T47D (cell line): ENCODE measurements around the gene CD8A.
"Not testable (repeated sequence)": the region's sequence is repeated elsewhere in the genome, so short reads cannot be mapped to it uniquely, and the experiment has no call there.

Experiments
- DNase-seq, 2 experiments: peaks; one replicate each; pipeline versions ENCODE4 v3.0.0 to v3.0.0-alpha.2; 2011 to 2012; ENCODE audit warnings: low read depth in 1 of 2, low spot score in 1 of 2
- JUND ChIP-seq: IDR thresholded peaks from 2 replicates; pipeline ENCODE4 v1.6.1; 2012; ENCODE audit warnings: low read depth
- in situ Hi-C: cut with HindIII; loops from 2 replicates; pipeline ENCODE4 v1.10.0; 2016; ENCODE audit warnings: low sequenced_read_pairs, low pct_unique_long_range_greater_than_20kb

Gene CD8A

GRCh38 chr2:86764661-86765309 lies 25.9 kb downstream of the CD8A start:
- DNase-seq: peak in 1 of 2 experiments; percentile 52
- in situ Hi-C loops: no loop called here
- TF ChIP-seq JUND: no peak

- no peak for DNase-seq
- in situ Hi-C loops: no loop called here
- no peak for TF ChIP-seq JUND
Measured at GRCh38 chr2:86760371-86760770, 30.3 kb downstream of the CD8A start.

DNA sequence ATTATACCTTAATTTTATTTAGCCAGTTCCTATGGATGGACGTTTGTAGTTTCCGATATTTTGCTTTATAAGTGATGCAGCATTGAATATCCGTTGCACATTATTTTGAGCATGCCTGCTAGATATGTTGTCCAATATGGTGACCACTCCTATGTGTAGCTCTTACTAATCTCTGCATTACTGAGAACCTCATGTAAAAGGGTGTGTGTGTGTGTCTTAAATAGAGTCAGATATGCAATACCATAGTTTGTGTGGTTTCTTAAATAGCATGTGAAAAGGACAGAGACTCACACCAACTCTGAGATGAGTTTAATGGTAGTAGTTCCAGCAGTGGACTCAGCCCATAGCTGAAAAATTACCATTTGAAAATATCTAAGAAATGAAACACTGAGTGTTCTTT lies 32.3 kb downstream of the CD8A start:
- in situ Hi-C loops: no loop called here
- DNase-seq: no peak
- TF ChIP-seq JUND: no peak

DNA sequence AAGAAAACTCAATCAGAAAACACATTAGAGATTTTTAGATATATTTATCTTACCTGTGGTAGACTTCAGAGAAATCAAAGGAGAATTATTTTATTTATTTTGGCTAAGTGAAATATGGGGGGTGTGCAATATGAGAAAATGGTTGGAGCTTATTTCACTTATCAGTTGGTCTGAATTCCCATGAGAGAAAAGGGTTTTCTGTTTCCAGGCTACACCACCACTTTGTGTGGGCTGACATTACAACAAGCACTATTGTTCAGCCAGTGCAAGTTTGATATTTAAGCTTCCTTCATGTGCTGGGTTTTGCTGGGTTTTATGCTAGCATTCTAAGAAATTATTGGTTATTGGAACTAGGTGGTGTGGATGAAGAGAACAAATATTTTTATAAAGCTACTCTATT lies 37.1 kb downstream of the CD8A start:
- TF ChIP-seq JUND: no peak
- in situ Hi-C loops: no loop called here
- no peak for DNase-seq

- DNase-seq: no peak
- in situ Hi-C loops: no loop called here
- no peak for TF ChIP-seq JUND
Measured at GRCh38 chr2:86752934-86753333, 37.8 kb downstream of the CD8A start.

DNA sequence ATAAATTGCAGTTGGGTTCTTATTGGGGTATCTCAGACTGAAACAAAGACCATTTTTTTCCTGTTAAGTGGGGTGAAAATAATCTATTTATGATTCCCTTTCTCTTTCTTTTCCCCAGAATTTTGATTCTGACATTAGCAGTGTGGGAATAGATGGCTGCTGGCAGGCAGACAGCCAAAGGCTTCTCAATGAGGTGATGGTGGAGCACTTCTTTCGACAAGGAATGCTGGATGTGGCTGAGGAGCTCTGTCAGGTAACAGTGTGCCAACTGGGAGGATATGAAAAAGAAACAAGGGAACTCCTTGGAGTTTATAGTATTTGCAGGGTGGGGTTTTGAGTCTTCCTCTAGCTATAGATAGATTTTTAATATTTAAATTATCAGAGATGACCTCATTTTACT lies 38.9 kb downstream of the CD8A start:
- no peak for DNase-seq
- in situ Hi-C loops: no loop called here
- no peak for TF ChIP-seq JUND

DNA sequence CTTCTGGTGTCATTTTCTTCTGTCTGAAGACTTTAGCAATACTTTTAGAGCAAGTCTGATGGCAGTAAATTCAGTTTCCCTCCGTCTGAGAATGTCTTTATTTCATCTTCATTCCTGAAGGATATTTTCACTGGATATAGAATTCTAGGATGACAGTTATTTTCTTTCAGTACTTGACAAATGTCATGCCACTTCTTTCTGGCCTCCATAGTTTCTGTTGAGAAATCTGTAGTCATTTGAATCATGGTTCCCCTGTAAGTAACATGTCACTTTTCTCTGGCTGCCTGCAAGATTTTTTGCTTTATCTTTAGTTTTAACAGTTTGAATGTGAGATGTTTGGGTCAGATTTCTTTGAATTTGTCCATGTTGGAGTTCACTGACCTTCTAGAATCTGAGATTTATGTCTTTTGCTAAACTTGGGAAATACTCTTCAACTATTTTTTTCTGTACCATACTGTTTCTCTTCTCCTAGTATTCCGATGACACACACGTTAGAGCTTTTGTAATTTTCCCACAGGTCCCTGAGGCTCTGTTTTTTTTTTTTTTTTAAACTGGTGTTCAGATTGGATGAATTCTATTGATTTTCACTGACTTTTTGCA lies 40.4 kb downstream of the CD8A start:
- in situ Hi-C loops: no loop called here
- no peak for TF ChIP-seq JUND
- DNase-seq: no peak

DNA sequence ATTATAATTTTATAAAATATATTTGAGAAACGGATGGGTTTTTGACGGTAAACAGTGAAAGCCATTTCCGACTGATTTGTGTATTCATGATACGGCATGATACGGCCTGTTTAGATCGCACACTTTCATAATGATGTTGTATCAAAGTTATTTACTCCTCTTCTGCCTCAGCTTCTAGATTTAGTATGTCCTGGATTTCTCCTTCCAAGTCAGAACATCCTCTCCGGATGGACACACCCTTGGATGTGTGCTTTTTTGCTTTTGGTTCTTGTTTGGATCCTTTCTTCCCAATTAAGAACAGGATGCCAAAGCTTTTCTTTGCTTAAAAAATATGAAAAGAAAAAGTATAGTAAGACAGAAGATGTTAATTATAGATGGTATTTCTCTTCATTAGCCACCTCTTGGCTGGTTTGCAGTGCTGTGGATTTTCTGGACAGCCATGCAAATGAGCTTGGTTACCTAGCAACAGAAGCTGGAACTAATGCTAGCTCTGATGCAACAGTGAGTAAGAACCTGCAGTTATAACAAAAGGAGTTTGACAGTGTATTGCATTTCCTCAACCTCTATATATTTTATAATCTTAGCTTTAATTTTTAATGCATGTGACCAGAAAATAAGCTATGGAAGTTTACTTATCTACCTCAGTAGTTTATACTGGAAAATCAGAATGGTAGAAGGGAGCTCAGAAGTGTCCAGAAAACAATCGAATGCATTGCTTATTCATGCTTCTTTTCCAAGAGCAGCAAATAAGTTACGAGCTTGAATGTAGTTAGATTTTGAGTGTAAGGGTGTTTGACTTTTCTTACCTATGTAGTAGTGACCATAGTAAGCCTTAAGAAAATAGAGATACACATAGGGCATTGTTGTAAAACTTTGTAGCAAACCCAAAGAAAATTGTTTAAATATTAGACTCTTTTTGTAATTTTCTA lies 42.7 kb downstream of the CD8A start:
- DNase-seq: peak in 1 of 2 experiments; percentile 54
- in situ Hi-C loops: no loop called here
- TF ChIP-seq JUND: no peak

- in situ Hi-C loops: no loop called here
Measured at GRCh38 chr2:86746939-86747338, 43.8 kb downstream of the CD8A start.

GRCh38 chr2:86744152-86744551 lies 46.6 kb downstream of the CD8A start:
- in situ Hi-C loops: no loop called here
- TF ChIP-seq JUND: no peak
- no peak for DNase-seq

More at GRCh38 chr2:86746939-86747338, 43.8 kb downstream of the CD8A start:
- TF ChIP-seq JUND: no peak
- DNase-seq: no peak

DNA sequence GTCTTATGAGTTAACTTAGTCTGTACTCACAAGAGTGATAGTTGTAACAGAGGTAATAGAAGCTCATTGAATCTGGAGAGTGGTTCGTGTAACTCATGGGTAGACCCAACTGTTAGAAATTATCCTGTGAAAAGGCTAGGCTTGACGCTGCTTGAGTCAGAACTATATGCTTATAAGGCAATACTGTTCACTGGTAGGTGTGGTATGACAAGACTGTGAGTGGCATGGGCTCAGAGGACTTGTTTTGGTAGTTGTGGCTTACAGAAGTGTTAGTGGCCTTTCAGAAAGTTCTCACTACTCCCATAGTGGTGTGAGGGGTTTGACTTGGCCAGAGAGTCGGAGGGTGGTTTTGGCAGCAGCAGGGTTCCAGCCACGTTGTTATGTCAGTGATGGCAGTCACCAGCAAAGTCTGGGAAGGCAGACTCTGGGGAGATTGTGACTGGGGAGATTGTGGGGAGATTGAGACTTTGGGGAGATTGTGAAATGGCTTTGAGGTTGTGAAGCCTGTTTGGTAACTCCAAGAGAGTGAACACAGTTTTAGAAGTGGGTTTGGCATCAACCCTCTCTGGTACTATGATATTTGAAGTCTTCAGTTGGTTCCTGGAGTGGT lies 48.7 kb downstream of the CD8A start:
- in situ Hi-C loops, DNase-seq: not testable (repeated sequence)

DNA sequence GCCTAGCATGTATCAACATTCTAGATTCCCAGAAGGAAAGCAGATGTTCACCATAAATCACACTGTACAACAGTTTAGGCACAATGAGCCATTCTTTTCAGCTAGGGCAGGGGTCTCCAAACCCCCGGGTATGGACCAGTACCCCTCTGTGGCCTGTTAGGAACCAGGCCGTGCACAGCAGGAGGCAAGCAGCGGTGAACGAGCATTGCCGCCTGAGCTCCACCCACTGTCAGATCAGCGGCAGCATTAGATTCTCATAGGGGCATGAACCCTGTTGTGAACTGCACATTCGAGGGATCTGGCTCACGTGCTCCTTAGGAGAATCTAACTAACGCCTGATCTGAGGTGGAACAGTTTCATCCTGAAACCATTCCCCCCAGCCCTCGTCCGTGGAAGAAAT lies 50.8 kb downstream of the CD8A start:
- DNase-seq, in situ Hi-C loops: not testable (repeated sequence)

DNA sequence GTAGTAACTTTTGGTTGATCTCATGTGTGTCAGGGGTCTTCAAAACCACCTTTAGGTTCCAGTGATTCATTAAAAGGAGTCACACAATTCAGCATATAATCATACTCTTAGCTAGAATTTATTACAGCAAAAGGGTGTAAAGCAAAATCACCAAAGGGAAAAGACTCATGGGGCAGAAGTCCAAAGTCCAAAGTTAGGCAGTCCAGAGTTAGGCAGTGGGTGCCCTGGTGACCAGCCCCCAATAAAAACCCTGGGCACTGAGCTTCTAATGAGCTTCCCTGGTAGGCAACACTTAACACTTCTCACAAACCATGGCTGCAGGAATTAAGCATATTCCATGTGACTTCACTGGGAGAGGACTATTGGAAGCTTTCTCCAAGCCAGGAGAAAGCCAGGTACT lies 51.2 kb downstream of the CD8A start:
- in situ Hi-C loops, DNase-seq: not testable (repeated sequence)

GRCh38 chr2:86734896-86735295 lies 55.8 kb downstream of the CD8A start:
- DNase-seq, in situ Hi-C loops: not testable (repeated sequence)
